NCI-H1436 treated with DMSO at 0.1 percent for 48 hours (cell line): ENCODE data around the gene ENG.

ENCODE experiments used
- DNase-seq: peaks from one replicate; lab custom pipeline; 2025; lab: John Stamatoyannopoulos, UW

ENG gene

GRCh38 chr9:127813686-127814226 is 40.7 kb downstream of the ENG start:
- DNase-seq: no peak

GRCh38 chr9:127812936-127813675 is 41.4 kb downstream of the ENG start:
- DNase-seq: no peak

GRCh38 chr9:127812011-127812410 is 42.4 kb downstream of the ENG start:
- no peak for DNase-seq

GRCh38 chr9:127810378-127811187 is 43.9 kb downstream of the ENG start:
- DNase-seq: no peak

GRCh38 chr9:127809540-127810377 is 44.7 kb downstream of the ENG start:
- no peak for DNase-seq

- no peak for DNase-seq
These were observed 45.4 kb downstream of the ENG start for GRCh38 chr9:127809002-127809539.

- no peak for DNase-seq
These were observed 46.0 kb downstream of the ENG start for GRCh38 chr9:127808347-127809001.

- no peak for DNase-seq
These were observed 47.6 kb downstream of the ENG start for GRCh38 chr9:127806871-127807270.

- DNase-seq: no peak
These were observed 48.8 kb downstream of the ENG start for GRCh38 chr9:127805620-127806019.

- no peak for DNase-seq
These were observed 50.7 kb downstream of the ENG start for GRCh38 chr9:127803507-127804352.

GRCh38 chr9:127802576-127803443 is 51.6 kb downstream of the ENG start, which contains the start of gene FPGS:
Gene FPGS (plus strand): TSS chr9:127802882. CDS start chr9:127802925, 43 bp downstream.
- DNase-seq: no peak

GRCh38 chr9:127801955-127802575 is 52.4 kb downstream of the ENG start:
- no peak for DNase-seq

- no peak for DNase-seq
These were observed 57.5 kb downstream of the ENG start for GRCh38 chr9:127796852-127797370.

GRCh38 chr9:127796225-127796813 is 58.1 kb downstream of the ENG start:
- no peak for DNase-seq

- DNase-seq: no peak
These were observed 60.3 kb downstream of the ENG start for GRCh38 chr9:127794001-127794791.

GRCh38 chr9:127793093-127793708 is 61.3 kb downstream of the ENG start:
- DNase-seq: no peak
